Activated CD4-positive, CD25-positive, alpha-beta regulatory T cell (primary cell): ENCODE results near the gene NACC2.
"Not testable (repeated sequence)": the region's sequence is repeated elsewhere in the genome, so short reads cannot be mapped to it uniquely, and the experiment has no call there.

Source experiments
- DNase-seq, 4 experiments: peaks; one replicate each; lab custom pipeline; 2025; lab: John Stamatoyannopoulos, UW

The NACC2 gene

GRCh38 chr9:136044971-136045594, 50.0 kb downstream of the NACC2 start:
- no peak for DNase-seq

GRCh38 chr9:136044207-136044970, 50.7 kb downstream of the NACC2 start:
- DNase-seq = no peak

- DNase-seq = no peak
Observed at GRCh38 chr9:136043441-136043991, 51.6 kb downstream of the NACC2 start.

GRCh38 chr9:136042541-136042940, 52.5 kb downstream of the NACC2 start:
- no peak for DNase-seq

GRCh38 chr9:136040848-136041247, 54.2 kb downstream of the NACC2 start:
- DNase-seq = not testable (repeated sequence)

GRCh38 chr9:136039488-136039887, 55.6 kb downstream of the NACC2 start:
- no peak for DNase-seq

GRCh38 chr9:136036848-136037247, 58.2 kb downstream of the NACC2 start:
- DNase-seq = no peak

- no peak for DNase-seq
Observed at GRCh38 chr9:136036050-136036449, 59.0 kb downstream of the NACC2 start.

DNA sequence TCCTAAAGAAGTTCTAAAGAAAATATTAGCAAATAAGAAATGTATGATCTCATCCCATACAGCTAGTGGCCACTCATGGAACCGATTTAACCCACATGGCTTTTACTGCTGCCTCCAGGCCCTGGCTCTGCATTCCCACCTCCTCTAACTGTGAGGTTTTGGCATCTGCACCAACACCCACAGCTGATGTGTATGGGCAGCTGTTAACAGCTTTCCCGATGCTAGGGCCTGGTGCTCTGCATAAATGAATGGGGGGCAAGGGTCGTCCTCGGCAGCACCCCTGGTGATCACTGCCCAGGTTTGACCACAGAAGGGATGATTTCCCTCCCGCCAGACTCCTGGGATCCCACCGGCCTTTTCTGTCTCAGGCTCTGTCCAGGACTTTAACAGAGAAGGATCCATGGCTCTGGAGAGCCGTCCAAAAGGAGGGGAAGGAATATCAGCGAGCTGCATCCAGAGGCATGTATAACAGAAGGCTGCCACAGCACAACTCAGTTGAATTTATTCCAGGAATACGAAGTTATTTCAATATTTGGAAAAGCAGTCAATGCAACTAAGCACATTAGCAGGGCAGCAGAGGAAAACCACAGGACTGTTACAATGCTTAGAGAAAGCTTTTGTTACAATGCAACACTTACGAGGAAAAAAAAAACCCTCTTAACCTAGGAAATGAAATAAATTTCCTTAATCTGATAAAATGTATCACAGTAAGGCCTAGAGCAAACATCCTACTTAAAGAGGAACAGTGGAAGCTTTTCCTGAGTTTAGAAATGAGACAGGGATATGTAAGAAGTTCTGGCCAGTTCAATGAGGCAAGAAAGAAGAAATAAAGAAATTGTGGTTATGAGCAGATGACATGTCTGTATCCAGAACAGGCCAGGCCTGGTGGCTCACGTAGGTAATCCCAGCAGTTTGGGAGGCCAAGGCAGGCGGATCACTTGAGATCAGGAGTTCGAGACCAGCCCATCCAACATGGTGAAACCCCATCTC, 63.1 kb downstream of the NACC2 start:
- DNase-seq = no peak

GRCh38 chr9:136031094-136031493, 64.0 kb downstream of the NACC2 start:
- no peak for DNase-seq

- no peak for DNase-seq
Observed at GRCh38 chr9:136029556-136029955, 65.5 kb downstream of the NACC2 start.

- no peak for DNase-seq
Observed at GRCh38 chr9:136028760-136029470, 66.2 kb downstream of the NACC2 start.

GRCh38 chr9:136026943-136027289, 68.2 kb downstream of the NACC2 start:
- DNase-seq = not testable (repeated sequence)

GRCh38 chr9:136026266-136026942, 68.7 kb downstream of the NACC2 start:
- DNase-seq = no peak

DNA sequence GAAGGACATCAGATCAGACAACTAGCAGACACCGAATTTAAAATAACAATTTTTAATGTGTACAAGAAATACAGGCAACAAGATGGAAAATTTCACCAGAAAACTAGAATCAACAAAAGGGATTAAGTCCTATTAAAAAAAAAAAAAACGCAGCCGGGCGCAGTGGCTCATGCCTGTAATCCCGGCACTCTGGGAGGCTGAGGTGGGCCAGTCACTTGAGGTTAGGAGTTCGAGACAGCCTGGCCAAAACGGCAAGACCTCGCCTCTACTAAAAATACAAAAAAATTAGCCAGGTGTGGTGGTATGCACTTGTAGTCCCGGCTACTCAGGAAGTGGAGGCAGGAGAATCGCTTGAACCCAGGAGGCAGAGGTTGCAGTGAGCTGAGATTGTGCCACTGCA, 69.6 kb downstream of the NACC2 start:
- DNase-seq = no peak

DNA sequence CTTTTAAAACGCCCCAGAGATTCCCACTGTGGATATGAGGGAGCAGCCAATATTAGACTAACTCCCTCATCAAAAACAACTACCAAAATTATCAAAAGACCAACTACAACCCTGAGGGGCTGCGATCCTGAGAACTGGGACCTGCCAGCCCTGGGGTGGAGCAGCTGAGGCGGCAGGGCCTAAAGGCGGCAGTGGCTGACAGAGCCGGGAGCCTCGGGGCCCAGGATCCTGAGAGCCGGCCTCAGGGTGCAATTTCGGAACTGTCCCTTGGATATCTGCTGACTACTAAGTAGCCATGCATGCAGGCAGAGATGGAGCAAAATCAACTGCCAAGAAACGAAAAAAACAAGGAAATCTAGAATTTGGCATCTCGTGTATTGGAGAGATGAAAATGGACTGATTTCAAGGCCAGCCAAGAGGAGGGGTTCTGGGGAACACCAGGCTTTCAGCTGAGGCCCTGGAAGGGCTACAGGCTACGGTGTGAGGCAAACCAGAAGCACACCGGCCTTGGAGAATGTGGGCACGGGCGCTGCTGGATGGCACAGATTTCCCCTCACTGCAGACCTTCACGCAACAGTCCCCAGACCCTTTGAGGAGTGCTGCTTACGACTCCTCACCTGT, 70.3 kb downstream of the NACC2 start:
- DNase-seq = no peak

GRCh38 chr9:136024286-136024685, 70.8 kb downstream of the NACC2 start:
- DNase-seq = no peak

DNA sequence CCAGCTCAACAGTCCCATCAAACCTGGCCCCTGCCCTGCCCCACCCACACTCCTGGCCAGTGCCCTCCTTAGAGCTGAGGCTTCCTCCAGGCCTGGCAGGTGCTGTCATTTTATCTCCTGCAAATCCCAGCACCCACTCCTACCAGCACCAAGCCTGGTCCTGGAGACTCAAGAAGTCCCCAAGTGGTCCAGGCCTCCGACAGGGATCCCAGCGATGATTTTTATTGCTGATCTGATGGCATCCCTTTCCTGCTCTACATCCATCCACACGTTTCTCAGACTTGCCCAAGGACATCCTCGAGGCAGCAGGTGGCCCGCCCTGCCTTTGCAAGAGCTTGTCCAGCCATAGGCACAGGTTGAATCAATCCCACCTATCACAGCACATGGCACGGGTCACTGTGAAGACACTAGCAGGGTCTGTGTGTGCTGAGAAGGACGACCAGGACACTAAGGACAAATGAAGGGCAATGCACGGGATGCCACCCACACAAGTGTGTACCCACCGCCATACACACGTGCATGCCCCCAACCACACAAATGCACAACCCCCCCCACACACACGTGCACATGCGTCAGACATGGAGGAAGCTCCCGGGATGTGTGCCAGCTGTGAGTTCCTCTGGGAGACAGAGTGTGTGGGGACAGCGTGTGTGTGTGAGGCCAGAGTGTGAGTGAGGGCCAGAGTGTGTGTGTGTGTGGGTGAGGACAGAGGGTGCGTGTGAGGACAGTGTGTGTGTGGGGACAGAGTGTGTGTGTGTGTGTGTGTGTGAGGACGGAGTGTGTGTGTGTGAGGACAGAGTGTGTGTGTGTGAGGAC, 71.5 kb downstream of the NACC2 start:
- DNase-seq = no peak

- DNase-seq = no peak
Observed at GRCh38 chr9:136022731-136023409, 72.2 kb downstream of the NACC2 start.
